Prostate gland (tissue), 2 donors: ENCODE measurements around the gene SSR4.

Source experiments
- CTCF ChIP-seq, 4 experiments: fragments of 200-600 bp in 2 of 4; fragments of 450-650 bp in 2 of 4; sonication (generic) in 2 of 4; IDR thresholded peaks; 1 replicate in 3 of 4; 2 replicates in 1 of 4; pipeline ENCODE4 v1.5.1; 2016 to 2019; ENCODE audit warnings: antibody characterized with exemption in 4 of 4, mild to moderate bottlenecking in 2 of 4, moderate library complexity in 2 of 4
- POLR2A ChIP-seq: fragments of 450-650 bp; IDR thresholded peaks from one replicate; pipeline ENCODE4 v1.6.1; 2016; ENCODE audit warnings: antibody characterized with exemption, mild to moderate bottlenecking

- TF ChIP-seq CTCF (IDR thresholded peaks at IDR 0.05): no peak
- no peak for TF ChIP-seq POLR2A
Observed at GRCh38 chrX:153781428-153782047, 12.9 kb upstream of the SSR4 start.
